MM.1S (cell line): Measurements from ENCODE around the gene MB.

Experiments
- DNase-seq: peaks from one replicate; pipeline ENCODE4 v3.0.0-alpha.2; 2015
- H2AFZ ChIP-seq: fragments of 300-600 bp; sonication (generic); 2 replicates; pipeline ENCODE4 v1.6.0; 2016; ENCODE audit warnings: antibody characterized with exemption, low read length
- H3F3A ChIP-seq: fragments of 300-600 bp; sonication (generic); 2 replicates; pipeline ENCODE4 v1.6.1; 2016; ENCODE audit warnings: mild to moderate bottlenecking, antibody characterized with exemption, low read length, moderate library complexity, mixed read lengths; ENCODE audit not compliant: insufficient read depth
- H3K27ac ChIP-seq: fragments of 300-600 bp; sonication (generic); 2 replicates; pipeline ENCODE4 v1.5.1; 2016; ENCODE audit warnings: mild to moderate bottlenecking, low read length
- H3K27me3 ChIP-seq: fragments of 300-600 bp; sonication (generic); replicated peaks from 2 replicates; pipeline ENCODE4 v1.6.0; 2016; ENCODE audit warnings: low read length; ENCODE audit not compliant: insufficient read depth
- H3K36me3 ChIP-seq: fragments of 300-600 bp; sonication (generic); replicated peaks from 2 replicates; pipeline ENCODE4 v1.6.1; 2016; ENCODE audit warnings: mild to moderate bottlenecking, low read length, mixed read lengths; ENCODE audit not compliant: insufficient read depth
- H3K4me1 ChIP-seq: fragments of 300-600 bp; sonication (generic); 2 replicates; pipeline ENCODE4 v1.6.1; 2016; ENCODE audit warnings: low read length, mixed read lengths
- H3K4me2 ChIP-seq: fragments of 300-600 bp; sonication (generic); 2 replicates; pipeline ENCODE4 v1.6.0; 2016; ENCODE audit warnings: low read depth, low read length
- H3K4me3 ChIP-seq: fragments of 300-600 bp; sonication (generic); 2 replicates; pipeline ENCODE4 v1.5.1; 2016; ENCODE audit warnings: low read length, mixed read lengths
- H3K79me2 ChIP-seq: fragments of 300-600 bp; sonication (generic); 2 replicates; pipeline ENCODE4 v1.6.1; 2016; ENCODE audit warnings: mixed run types, low read length, mixed read lengths
- H3K9ac ChIP-seq: fragments of 300-600 bp; sonication (generic); 2 replicates; pipeline ENCODE4 v1.6.1; 2016; ENCODE audit warnings: low read length, mixed read lengths
- H3K9me2 ChIP-seq: fragments of 300-600 bp; sonication (generic); replicated peaks from 2 replicates; pipeline ENCODE4 v1.6.1; 2016; ENCODE audit warnings: mild to moderate bottlenecking, low read length, mixed read lengths; ENCODE audit not compliant: insufficient read depth
- H3K9me3 ChIP-seq: fragments of 300-600 bp; sonication (generic); replicated peaks from 2 replicates; pipeline ENCODE4 v1.6.1; 2016; ENCODE audit warnings: mild to moderate bottlenecking, low read length, mixed read lengths; ENCODE audit not compliant: insufficient read depth
- H4K20me1 ChIP-seq: fragments of 300-600 bp; sonication (generic); 2 replicates; pipeline ENCODE4 v1.6.1; 2016; ENCODE audit warnings: mild to moderate bottlenecking, low read length, moderate library complexity, mixed read lengths; ENCODE audit not compliant: insufficient read depth
- EZH2 ChIP-seq: fragments of 300-600 bp; sonication (generic); optimal IDR thresholded peaks from 2 replicates; pipeline ENCODE3; 2017; ENCODE audit warnings: low read depth, mild to moderate bottlenecking, antibody characterized with exemption, low read length, mixed read lengths
- EZH2phosphoT487 ChIP-seq: fragments of 300-600 bp; sonication (generic); IDR thresholded peaks from 2 replicates; pipeline ENCODE4 v1.6.1; 2018; ENCODE audit warnings: antibody characterized with exemption, low read length
- TF ChIP-seq, protein P1 (sequence below): fragments of 300-600 bp; sonication (generic); IDR thresholded peaks from 2 replicates; pipeline ENCODE4 v1.5.1; 2016; ENCODE audit warnings: antibody characterized with exemption, low read length, mixed read lengths

Gene MB

DNA sequence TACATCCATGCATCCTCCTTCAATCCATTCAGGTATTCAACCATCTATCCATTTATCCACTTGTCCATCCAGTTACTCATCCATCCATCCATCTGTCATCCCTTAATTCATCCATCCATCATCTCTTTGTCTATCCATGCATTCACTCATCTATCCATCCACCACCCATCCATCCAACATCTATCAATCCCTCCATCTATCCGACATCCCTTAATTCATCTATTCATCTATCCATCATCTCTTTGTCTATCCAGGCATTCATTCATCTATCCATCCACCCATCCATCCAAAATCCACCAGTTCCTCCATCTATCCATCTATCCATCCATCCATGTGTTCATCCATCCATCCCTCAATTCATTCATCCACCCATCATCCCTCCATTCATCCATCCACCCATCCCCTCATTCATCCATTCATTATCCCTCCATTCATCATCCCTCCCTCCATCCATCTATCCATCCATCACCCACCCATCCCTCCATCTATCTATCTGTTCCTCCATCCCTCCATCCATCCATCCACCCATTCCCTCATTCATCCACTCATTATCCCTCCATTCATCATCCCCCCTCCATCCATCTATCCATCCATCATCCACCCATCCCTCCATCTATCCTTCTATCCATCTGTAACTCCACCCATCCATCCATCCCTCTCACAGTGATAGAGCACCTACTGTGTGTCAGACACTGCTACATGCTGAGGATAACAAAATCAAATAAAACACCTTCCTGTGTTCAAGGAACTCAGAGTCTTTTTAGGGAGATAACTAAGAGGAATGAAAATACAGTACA lies 1.5 kb upstream of the MB start:
- Histone ChIP-seq H3K27me3 (no peaks in the 10 kb centered on the region), H3K9me3 (no peaks in the 10 kb centered on the region), H4K20me1 (no peaks in the 10 kb centered on the region), H3F3A (no peaks in the 10 kb centered on the region), H3K4me1 (peaks cover 4% of the 10 kb centered on the region; the same call in 1 of the 2 replicates), H3K4me2 (no peak overlapping the region), H3K27ac (no peak overlapping the region), H3K9ac (no peak overlapping the region), H3K9me2 (no peaks in the 10 kb centered on the region), H2AFZ (no peak overlapping the region), H3K4me3 (no peak overlapping the region), H3K36me3 (no peaks in the 10 kb centered on the region), H3K79me2 (no peaks in the 10 kb centered on the region)
- TF ChIP-seq, protein P1, sequence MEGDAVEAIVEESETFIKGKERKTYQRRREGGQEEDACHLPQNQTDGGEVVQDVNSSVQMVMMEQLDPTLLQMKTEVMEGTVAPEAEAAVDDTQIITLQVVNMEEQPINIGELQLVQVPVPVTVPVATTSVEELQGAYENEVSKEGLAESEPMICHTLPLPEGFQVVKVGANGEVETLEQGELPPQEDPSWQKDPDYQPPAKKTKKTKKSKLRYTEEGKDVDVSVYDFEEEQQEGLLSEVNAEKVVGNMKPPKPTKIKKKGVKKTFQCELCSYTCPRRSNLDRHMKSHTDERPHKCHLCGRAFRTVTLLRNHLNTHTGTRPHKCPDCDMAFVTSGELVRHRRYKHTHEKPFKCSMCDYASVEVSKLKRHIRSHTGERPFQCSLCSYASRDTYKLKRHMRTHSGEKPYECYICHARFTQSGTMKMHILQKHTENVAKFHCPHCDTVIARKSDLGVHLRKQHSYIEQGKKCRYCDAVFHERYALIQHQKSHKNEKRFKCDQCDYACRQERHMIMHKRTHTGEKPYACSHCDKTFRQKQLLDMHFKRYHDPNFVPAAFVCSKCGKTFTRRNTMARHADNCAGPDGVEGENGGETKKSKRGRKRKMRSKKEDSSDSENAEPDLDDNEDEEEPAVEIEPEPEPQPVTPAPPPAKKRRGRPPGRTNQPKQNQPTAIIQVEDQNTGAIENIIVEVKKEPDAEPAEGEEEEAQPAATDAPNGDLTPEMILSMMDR: no peak
- TF ChIP-seq EZH2phosphoT487 (no peak), EZH2 (no peak)
- DNase-seq: no peak

DNA sequence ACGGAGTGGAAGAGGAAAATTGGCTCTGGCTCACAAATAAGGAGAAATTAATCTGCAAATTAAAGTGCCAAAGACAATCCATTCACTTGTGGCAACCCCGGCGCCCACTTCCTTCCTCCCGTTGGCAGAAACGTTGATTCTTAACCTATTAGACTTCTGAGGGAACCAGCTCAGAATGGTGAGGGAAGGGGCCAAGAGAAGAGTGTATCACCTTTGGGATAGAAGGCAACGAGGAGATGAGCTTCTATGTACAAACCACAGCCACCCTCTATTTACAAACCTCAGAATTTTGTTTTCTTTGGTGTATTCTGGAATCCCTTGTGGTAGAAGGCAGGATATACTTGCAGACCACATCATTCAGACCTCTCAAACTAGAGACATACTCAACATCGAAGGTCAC lies 1.1 kb downstream of the MB start:
- Histone ChIP-seq H4K20me1 (no peaks in the 10 kb centered on the region), H3K9me2 (no peaks in the 10 kb centered on the region), H3K9ac (no peak overlapping the region), H3K27ac (no peak overlapping the region), H3F3A (peaks cover 3% of the 10 kb centered on the region; the same call in 1 of the 2 replicates), H3K4me2 (no peak overlapping the region), H2AFZ (no peak overlapping the region), H3K36me3 (no peaks in the 10 kb centered on the region), H3K4me3 (no peak overlapping the region), H3K27me3 (no peaks in the 10 kb centered on the region), H3K79me2 (no peaks in the 10 kb centered on the region), H3K9me3 (no peaks in the 10 kb centered on the region), H3K4me1 (peaks cover 12% of the 10 kb centered on the region)
- DNase-seq: no peak
- no peak for TF ChIP-seq EZH2
- TF ChIP-seq EZH2phosphoT487: no peak

DNA sequence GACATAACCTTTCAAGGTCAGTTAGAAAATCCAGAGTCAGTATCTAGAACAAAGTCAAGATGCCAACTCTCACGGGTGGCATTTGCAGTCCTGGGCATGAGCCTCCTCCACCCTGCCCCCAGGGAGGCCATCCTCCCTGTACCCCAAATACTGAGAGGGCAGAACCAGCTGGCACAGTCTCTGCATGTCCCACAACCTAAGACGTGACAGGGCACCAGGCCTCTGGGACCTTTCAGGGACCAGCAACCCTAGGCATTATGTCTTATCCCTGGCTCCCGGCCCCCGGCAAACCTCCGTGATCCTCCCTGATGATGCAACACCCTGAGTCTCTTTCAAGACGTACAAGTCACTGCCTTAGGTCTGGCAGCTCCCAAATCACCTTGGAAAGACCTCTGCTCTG lies 2.0 kb downstream of the MB start:
- Histone ChIP-seq H3F3A (peaks cover 3% of the 10 kb centered on the region; the same call in 1 of the 2 replicates), H3K79me2 (no peaks in the 10 kb centered on the region), H3K9ac (no peak overlapping the region), H3K27me3 (no peaks in the 10 kb centered on the region), H3K27ac (no peak overlapping the region), H3K4me1 (peaks cover 14% of the 10 kb centered on the region), H4K20me1 (no peaks in the 10 kb centered on the region), H3K4me2 (no peak overlapping the region), H3K36me3 (no peaks in the 10 kb centered on the region), H3K9me3 (no peaks in the 10 kb centered on the region), H3K4me3 (no peak overlapping the region), H2AFZ (no peak overlapping the region), H3K9me2 (no peaks in the 10 kb centered on the region)
- DNase-seq: no peak
- TF ChIP-seq EZH2phosphoT487 (no peak), EZH2 (no peak)
- TF ChIP-seq, protein P1: no peak

DNA sequence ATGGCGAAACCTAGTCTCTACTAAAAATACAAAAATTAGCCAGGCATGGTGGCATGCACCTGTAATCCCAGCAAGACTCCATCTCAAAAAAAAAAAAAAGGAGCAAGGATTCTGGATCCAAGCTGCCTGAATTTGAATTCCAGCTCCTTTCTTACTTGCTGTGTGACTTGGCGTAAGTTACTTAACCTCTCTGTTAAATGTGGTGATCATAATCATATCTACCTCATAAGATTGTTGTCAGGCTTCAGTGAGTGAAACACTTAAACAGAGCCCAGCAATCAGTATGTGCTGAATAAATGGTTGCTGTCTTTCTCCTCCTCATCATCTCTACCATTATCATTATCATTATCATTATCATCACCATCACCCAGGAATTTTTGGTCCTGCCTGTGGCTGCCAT lies 2.7 kb downstream of the MB start:
- H3K4me3 ChIP-seq: no peak overlapping the region
- H2AFZ ChIP-seq: no peak overlapping the region
- TF ChIP-seq EZH2 (no peak), EZH2phosphoT487 (no peak)
- TF ChIP-seq, protein P1: no peak
- no peaks in the 10 kb centered on the region for H3K79me2 ChIP-seq
- no peak overlapping the region for H3K4me2 ChIP-seq
- H4K20me1 ChIP-seq: no peaks in the 10 kb centered on the region
- no peaks in the 10 kb centered on the region for H3K9me3 ChIP-seq
- no peaks in the 10 kb centered on the region for H3K27me3 ChIP-seq
- no peak overlapping the region for H3K27ac ChIP-seq
- DNase-seq: no peak
- no peaks in the 10 kb centered on the region for H3K9me2 ChIP-seq
- H3F3A ChIP-seq: peaks cover 3% of the 10 kb centered on the region; the same call in 1 of the 2 replicates
- H3K9ac ChIP-seq: no peak overlapping the region
- no peaks in the 10 kb centered on the region for H3K36me3 ChIP-seq
- H3K4me1 ChIP-seq: peaks cover 14% of the 10 kb centered on the region
